ENCODE results near the gene KIAA0408. TPM values are rescaled to one million over a fixed set of nuclear protein-coding genes. Genes with fewer than 3 reads are reported as not detected.

KIAA0408 gene
- total RNA-seq, 1 donor from 2014 or later = 0.91 TPM

GRCh38 chr6:127482325-127482724 is 23.1 kb upstream of the KIAA0408 start:
- H3K36me3 Mint-ChIP-seq (ENCODE audit: insufficient read depth) = no peaks in the 10 kb centered on the region
- no peak overlapping the region for H3K4me3 Mint-ChIP-seq (ENCODE audit: low read depth)
- no peak overlapping the region for H3K27ac Mint-ChIP-seq
- DNase-seq (ENCODE audit: low spot score, unreplicated experiment) = no peak
- H3K27me3 Mint-ChIP-seq = no peaks in the 10 kb centered on the region
- no peak for TF ChIP-seq CTCF (IDR thresholded peaks at IDR 0.05; ENCODE audit: unreplicated experiment)
- no peaks in the 10 kb centered on the region for H3K4me1 Mint-ChIP-seq (ENCODE audit: low read depth)
- H3K9me3 Mint-ChIP-seq (ENCODE audit: low read depth) = no peaks in the 10 kb centered on the region

- H3K9me3 Mint-ChIP-seq (ENCODE audit: low read depth) = no peaks in the 10 kb centered on the region
- H3K4me3 Mint-ChIP-seq (ENCODE audit: low read depth) = no peak overlapping the region
- no peaks in the 10 kb centered on the region for H3K36me3 Mint-ChIP-seq (ENCODE audit: insufficient read depth)
- no peaks in the 10 kb centered on the region for H3K27me3 Mint-ChIP-seq
- H3K4me1 Mint-ChIP-seq (ENCODE audit: low read depth) = no peaks in the 10 kb centered on the region
- no peak for DNase-seq (ENCODE audit: low spot score, unreplicated experiment)
- no peak for TF ChIP-seq CTCF (IDR thresholded peaks at IDR 0.05; ENCODE audit: unreplicated experiment)
- H3K27ac Mint-ChIP-seq = no peak overlapping the region
Observed at GRCh38 chr6:127481628-127482027, 22.4 kb upstream of the KIAA0408 start.

- Mint-ChIP-seq H3K27ac (no peak overlapping the region), H3K27me3 (no peaks in the 10 kb centered on the region), H3K4me1 (ENCODE audit: low read depth) (no peaks in the 10 kb centered on the region), H3K9me3 (ENCODE audit: low read depth) (peaks cover 3% of the 10 kb centered on the region), H3K36me3 (ENCODE audit: insufficient read depth) (peaks cover 2% of the 10 kb centered on the region), H3K4me3 (ENCODE audit: low read depth) (no peak overlapping the region)
- DNase-seq (ENCODE audit: low spot score, unreplicated experiment) = no peak
- no peak for TF ChIP-seq CTCF (IDR thresholded peaks at IDR 0.05; ENCODE audit: unreplicated experiment)
Observed at GRCh38 chr6:127481111-127481510, 21.9 kb upstream of the KIAA0408 start.

- no peak for DNase-seq (ENCODE audit: low spot score, unreplicated experiment)
- Mint-ChIP-seq H3K27ac (no peak overlapping the region), H3K36me3 (ENCODE audit: insufficient read depth) (peaks cover 9% of the 10 kb centered on the region), H3K9me3 (ENCODE audit: low read depth) (peaks cover 6% of the 10 kb centered on the region), H3K27me3 (no peaks in the 10 kb centered on the region), H3K4me3 (ENCODE audit: low read depth) (no peak overlapping the region), H3K4me1 (ENCODE audit: low read depth) (no peaks in the 10 kb centered on the region)
- TF ChIP-seq CTCF (IDR thresholded peaks at IDR 0.05; ENCODE audit: unreplicated experiment) = no peak
Observed at GRCh38 chr6:127477658-127478057, 18.5 kb upstream of the KIAA0408 start.

GRCh38 chr6:127475823-127476176 is 16.6 kb upstream of the KIAA0408 start:
- no peak for DNase-seq (ENCODE audit: low spot score, unreplicated experiment)
- Mint-ChIP-seq H3K36me3 (ENCODE audit: insufficient read depth) (peaks cover 9% of the 10 kb centered on the region), H3K27me3 (no peaks in the 10 kb centered on the region), H3K9me3 (ENCODE audit: low read depth) (peaks cover 6% of the 10 kb centered on the region), H3K27ac (no peak overlapping the region), H3K4me1 (ENCODE audit: low read depth) (peaks cover 4% of the 10 kb centered on the region), H3K4me3 (ENCODE audit: low read depth) (no peak overlapping the region)
- TF ChIP-seq CTCF (IDR thresholded peaks at IDR 0.05; ENCODE audit: unreplicated experiment) = no peak
